Gastroesophageal sphincter (tissue), 4 donors: ENCODE results near the gene CRLF2. TPM values are rescaled to one million over a fixed set of nuclear protein-coding genes. Genes with fewer than 3 reads are reported as not detected.

Source experiments
- ATAC-seq: fragments of 150-250 bp; one replicate; pipeline ENCODE4 v1.9.1; 2016; ENCODE audit warnings: mild to moderate bottlenecking, moderate library complexity
- H3K27ac ChIP-seq, 4 donors: fragments of 200-600 bp; sonication (generic) in 3 of 4; 1 replicate in 3 of 4; 2 replicates in 1 of 4; pipeline ENCODE4 v1.5.1; 2016 to 2019
- H3K27me3 ChIP-seq: fragments of 200-600 bp; sonication (generic); one replicate; pipeline ENCODE4 v1.5.1; 2019
- H3K36me3 ChIP-seq, 2 donors: fragments of 200-600 bp; sonication (generic); one replicate each; pipeline ENCODE4 v1.5.1; 2019; ENCODE audit warnings: control low read depth in 1 of 2
- H3K4me1 ChIP-seq, 3 donors: fragments of 200-600 bp; sonication (generic); 1 replicate in 2 of 3; 2 replicates in 1 of 3; pipeline ENCODE4 v1.5.1; 2016 to 2019; ENCODE audit warnings: control low read depth in 2 of 3
- H3K4me3 ChIP-seq, 2 donors: fragments of 200-600 bp; sonication (generic); one replicate each; pipeline ENCODE4 v1.5.1; 2019; ENCODE audit warnings: mild to moderate bottlenecking in 1 of 2, moderate library complexity in 1 of 2
- H3K9me3 ChIP-seq, 3 donors: fragments of 200-600 bp; sonication (generic); one replicate each; pipeline ENCODE4 v1.5.1; 2017 to 2019; ENCODE audit warnings: control low read depth in 2 of 3
- CTCF ChIP-seq, 4 experiments: fragments of 200-600 bp in 2 of 4; fragments of 450-650 bp in 2 of 4; sonication (generic) in 1 of 4; IDR thresholded peaks; one replicate each; pipeline ENCODE4 v1.5.1; 2017 to 2019; ENCODE audit warnings: antibody characterized with exemption in 4 of 4, mild to moderate bottlenecking in 2 of 4, moderate library complexity in 2 of 4
- EP300 ChIP-seq: sonication (generic); formaldehyde crosslinking; IDR thresholded peaks from one replicate; pipeline ENCODE4 v1.6.1; 2017; ENCODE audit warnings: antibody characterized with exemption, mild to moderate bottlenecking
- POLR2A ChIP-seq, 2 donors: fragments of 450-650 bp; IDR thresholded peaks; one replicate each; pipeline ENCODE4 v1.6.1; 2017; ENCODE audit warnings: antibody characterized with exemption in 2 of 2, mild to moderate bottlenecking in 2 of 2, moderate library complexity in 1 of 2
- POLR2AphosphoS5 ChIP-seq: sonication (generic); formaldehyde crosslinking; IDR thresholded peaks from one replicate; pipeline ENCODE4 v1.6.1; 2017; ENCODE audit warnings: antibody characterized with exemption
- WGBS, 2 donors: methylation state at CpG; one replicate each; pipeline ENCODE4 v1.1.5; 2018; ENCODE audit warnings: low coverage in 1 of 2; 5-methylcytosine and 5-hydroxymethylcytosine counted together
- total RNA-seq, 4 donors: library from RNA; depleted of rRNA; stranded (reverse); fragments of >200 nt; gene quantifications; one replicate each; pipeline ENCODE4 v1.1.0, GENCODE V29; 2016

The CRLF2 gene
- total RNA-seq, 4 donors from 2014 or later: 0.93 to 2.3 (median 2.0) TPM; not detected in 1

GRCh38 chrX:1167466-1167865, 45.0 kb downstream of the CRLF2 start:
- no peak for ATAC-seq
- TF ChIP-seq POLR2A (IDR thresholded peaks at IDR 0.05) (no peak), POLR2AphosphoS5 (no peak), EP300 (no peak), CTCF (IDR thresholded peaks at IDR 0.05) (no peak)
- Histone ChIP-seq H3K27me3 (peaks cover 27% of the 10 kb centered on the region), H3K4me1 (no peaks in the 10 kb centered on the region), H3K27ac (no peak overlapping the region), H3K4me3 (no peak overlapping the region), H3K9me3 (no peaks in the 10 kb centered on the region), H3K36me3 (no peaks in the 10 kb centered on the region)
- 39 to 74% methylated on average over 4 of the region's 4 CpGs for WGBS, 2 donors

DNA sequence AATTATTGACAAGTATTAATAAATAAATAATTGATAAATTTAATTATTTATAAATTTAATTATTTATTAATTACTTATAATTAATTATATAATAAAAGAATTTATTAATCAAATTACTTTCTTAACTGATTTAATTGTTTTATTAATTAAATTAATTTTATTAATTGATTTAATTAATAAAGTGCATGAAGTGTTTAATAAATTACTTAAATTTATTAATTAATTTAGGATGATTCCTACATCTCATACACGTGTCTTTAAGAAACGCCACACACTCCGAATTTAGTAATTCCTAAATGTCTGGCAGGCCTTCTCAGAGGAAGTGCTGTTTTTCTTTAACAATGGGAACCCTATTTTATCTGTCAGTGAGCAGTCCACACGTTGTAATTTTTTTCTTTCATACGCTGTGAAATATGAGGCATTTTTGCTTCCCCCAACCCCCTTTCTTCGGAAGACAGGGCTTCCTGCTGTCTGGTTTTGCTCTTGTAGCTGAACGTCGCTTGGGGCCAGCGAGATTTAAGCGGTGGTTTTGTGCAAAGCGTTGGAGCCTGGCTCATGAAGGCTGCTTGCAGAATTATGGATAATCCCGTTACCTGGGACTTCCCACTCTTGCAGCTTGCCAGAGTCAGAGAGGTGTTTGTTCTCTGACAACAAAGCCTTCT, 46.8 kb downstream of the CRLF2 start:
- H3K36me3 ChIP-seq: no peaks in the 10 kb centered on the region
- TF ChIP-seq POLR2AphosphoS5: no peak
- no peak for TF ChIP-seq POLR2A (IDR thresholded peaks at IDR 0.05)
- no peak for TF ChIP-seq EP300
- no peak for TF ChIP-seq CTCF (IDR thresholded peaks at IDR 0.05)

DNA sequence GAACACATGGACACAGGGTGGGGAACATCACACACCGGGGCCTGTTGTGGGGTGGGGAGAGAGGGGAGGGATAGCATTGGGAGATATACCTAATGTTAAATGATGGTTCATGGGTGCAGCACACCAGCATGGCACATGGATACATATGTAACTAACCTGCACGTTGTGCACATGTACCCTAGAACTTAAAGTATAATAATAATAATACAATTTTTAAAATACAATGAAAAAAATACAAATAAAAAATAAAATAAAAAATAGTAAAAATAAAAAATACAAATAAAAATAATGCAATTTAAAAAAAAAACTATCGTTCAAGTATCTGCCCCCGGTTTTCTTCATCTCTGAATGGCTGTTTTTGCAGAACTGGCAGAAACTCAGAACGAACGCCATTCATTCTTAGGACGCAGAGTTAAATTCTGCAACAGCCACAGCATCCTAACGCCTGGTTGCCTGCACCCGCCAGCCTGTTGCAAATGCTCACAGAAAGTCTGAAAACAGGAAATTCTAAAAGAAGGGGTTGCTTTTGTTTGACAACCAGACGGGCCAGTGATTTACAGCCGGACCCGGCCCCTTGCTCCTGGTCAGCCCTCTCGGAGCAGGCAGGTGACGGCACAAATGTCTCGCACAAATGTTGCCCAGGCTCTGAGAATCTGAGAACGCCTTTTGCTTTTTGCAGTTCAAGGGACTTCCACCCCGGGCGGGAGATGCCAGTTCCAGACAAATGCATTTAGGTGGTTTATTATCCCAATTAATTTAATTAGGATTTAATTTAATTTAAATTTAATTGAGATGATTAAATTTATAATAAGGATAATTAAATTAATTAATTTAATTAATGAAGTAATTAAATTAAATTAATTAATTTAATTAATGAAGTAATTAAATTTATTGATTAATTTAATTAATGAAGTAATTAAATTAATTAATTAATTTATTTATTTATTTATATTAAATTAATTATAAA, 47.8 kb downstream of the CRLF2 start:
- TF ChIP-seq CTCF (IDR thresholded peaks at IDR 0.05) (no peak), EP300 (no peak), POLR2A (IDR thresholded peaks at IDR 0.05) (no peak), POLR2AphosphoS5 (no peak)
- Histone ChIP-seq H3K36me3 (no peaks in the 10 kb centered on the region), H3K27me3 (peaks cover 34% of the 10 kb centered on the region), H3K4me1 (no peaks in the 10 kb centered on the region), H3K4me3 (no peak overlapping the region), H3K9me3 (no peaks in the 10 kb centered on the region), H3K27ac (no peak overlapping the region)
- ATAC-seq: peak; percentile 36
- 21 to 32% methylated on average over 12 to 18 of the region's 18 CpGs for WGBS, 2 donors

More for the DNA sequence above, 46.8 kb downstream of the CRLF2 start:
- Histone ChIP-seq H3K4me3 (no peak overlapping the region), H3K9me3 (no peaks in the 10 kb centered on the region), H3K4me1 (no peaks in the 10 kb centered on the region), H3K27ac (no peak overlapping the region), H3K27me3 (peaks cover 34% of the 10 kb centered on the region)
- no peak for ATAC-seq
- WGBS, 2 donors: 13 to 28% methylated on average over 12 of the region's 12 CpGs

GRCh38 chrX:1163231-1163630, 49.2 kb downstream of the CRLF2 start:
- Histone ChIP-seq H3K4me3 (no peak overlapping the region), H3K27me3 (peaks cover 34% of the 10 kb centered on the region), H3K27ac (no peak overlapping the region), H3K9me3 (no peaks in the 10 kb centered on the region), H3K4me1 (no peaks in the 10 kb centered on the region), H3K36me3 (no peaks in the 10 kb centered on the region)
- ATAC-seq: no peak
- no peak for TF ChIP-seq CTCF (IDR thresholded peaks at IDR 0.05)
- no peak for TF ChIP-seq POLR2A (IDR thresholded peaks at IDR 0.05)
- no peak for TF ChIP-seq EP300
- TF ChIP-seq POLR2AphosphoS5: no peak
- WGBS, 2 donors: 64 to 68% methylated on average over 7 to 10 of the region's 11 CpGs
